HG02763 (cell line): ENCODE data around the gene ACSL3.
"Not testable (repeated sequence)": the region's sequence is repeated elsewhere in the genome, so short reads cannot be mapped to it uniquely, and the experiment has no call there.

Experiments used
- ATAC-seq: cut with Tn5 transposase; IDR thresholded peaks from one replicate; pipeline ENCODE4 v1.9.1; 2021; ENCODE audit warnings: mild to moderate bottlenecking, moderate library complexity; ENCODE audit not compliant: unreplicated experiment

Gene ACSL3

DNA sequence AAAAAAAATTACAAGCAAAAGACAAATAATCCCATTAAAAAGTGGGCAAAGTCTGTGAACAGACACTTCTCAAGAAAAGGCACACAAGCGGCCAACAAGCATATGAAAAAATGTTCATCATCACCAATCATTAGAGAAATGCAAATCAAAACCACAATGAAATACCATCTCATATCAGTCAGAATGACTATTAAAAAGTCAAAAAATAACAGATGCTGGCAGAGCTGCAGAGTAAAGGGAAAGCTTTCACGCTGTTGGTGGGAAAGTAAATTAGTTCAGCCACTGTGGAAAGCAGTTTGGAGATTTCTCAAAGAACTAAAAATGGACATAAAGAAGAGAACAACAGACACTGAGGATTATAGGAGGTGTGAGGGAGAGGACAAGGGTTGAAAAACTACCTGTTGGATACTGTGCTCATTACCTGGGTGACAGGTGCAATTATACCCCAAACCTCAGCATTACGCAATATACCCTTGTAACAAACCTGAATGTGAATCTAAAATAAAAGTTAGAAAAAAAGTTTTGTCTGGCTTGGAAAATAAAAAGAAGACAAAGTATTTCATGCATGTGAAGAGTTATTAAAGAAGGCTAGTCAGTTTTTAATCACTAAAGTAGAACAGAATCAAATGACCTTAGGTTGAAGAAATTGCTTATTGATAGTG lies 8.7 kb upstream of the ACSL3 start:
- ATAC-seq: no peak

DNA sequence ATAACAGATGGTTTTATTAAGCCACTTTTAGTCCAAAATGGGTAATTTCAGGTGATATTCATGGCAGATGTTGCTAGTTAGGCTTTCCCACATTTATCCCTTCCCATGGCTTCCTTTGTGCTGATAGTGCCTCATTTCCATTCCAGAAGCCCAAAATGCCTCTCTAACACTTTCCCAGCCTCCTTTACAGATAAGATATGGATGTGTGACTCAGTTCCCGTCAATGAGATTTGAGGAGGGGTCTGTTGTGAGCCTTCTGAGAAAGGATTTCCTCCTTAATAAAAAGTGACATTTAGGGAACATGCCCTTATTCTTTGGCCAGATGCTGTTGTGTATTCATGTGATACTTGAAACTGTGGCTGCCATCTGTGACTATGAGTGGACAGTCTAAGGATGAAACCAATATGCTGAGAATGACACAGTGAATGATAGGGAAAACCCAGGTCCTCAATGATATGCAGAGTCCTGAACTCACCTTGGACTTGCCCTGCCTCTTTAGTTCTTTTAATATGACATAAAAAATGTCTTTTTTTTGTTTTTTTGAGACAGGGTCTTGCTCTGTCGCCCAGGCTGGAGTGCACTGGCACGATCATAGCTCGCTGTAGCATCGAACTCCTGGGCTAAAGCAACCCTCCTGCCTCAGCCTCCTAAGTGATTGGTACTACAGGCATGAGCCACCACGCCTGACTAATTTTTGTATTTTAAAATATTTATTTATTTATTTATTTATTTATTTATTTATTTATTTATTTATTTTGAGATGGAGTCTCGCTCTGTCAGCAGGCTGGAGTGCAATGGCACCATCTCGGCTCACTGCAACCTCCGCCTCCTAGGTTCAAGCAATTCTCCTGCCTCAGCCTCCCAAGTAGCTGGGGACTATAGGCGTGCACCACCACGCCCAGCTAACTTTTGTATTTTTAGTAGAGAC lies 5.8 kb upstream of the ACSL3 start:
- no peak for ATAC-seq

DNA sequence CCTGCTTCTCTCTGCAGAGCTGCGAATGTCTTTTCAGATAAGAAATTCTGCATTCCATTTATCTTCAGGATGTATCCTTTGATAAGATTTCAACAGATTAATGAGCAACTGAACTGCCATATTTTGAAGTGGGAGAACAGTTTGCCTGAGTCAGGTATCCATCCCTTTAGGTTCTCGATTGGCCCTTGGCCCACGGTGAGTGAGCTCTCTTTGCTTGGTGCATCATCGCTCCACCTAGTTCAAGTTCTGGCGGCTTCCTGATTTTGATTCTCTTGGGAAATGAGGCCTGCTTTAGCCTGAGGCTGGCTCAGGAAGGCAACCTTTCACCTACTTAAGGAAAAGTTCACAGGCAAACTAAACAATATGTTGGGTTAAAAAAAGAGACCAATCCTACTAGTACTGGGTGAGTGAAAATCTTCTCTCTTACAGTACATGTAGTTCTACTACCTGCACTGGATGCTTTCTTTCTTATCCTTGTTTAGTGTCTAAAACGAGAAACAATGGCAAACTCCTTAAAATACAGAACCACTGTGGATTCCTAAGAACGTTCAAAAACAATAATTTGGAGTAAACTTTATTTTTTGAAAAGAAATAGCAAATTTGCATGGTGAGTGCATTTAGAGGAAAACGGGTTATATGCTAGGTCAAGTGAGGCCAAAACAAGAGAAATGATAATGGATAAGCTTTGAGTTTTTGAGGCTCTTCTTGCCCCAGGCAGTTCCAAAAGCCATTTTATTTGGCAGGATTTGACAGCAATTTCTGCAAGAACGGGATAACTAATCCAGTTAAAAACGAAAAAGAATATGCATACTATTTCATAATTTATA lies 837 bp upstream of the ACSL3 start:
- no peak for ATAC-seq

DNA sequence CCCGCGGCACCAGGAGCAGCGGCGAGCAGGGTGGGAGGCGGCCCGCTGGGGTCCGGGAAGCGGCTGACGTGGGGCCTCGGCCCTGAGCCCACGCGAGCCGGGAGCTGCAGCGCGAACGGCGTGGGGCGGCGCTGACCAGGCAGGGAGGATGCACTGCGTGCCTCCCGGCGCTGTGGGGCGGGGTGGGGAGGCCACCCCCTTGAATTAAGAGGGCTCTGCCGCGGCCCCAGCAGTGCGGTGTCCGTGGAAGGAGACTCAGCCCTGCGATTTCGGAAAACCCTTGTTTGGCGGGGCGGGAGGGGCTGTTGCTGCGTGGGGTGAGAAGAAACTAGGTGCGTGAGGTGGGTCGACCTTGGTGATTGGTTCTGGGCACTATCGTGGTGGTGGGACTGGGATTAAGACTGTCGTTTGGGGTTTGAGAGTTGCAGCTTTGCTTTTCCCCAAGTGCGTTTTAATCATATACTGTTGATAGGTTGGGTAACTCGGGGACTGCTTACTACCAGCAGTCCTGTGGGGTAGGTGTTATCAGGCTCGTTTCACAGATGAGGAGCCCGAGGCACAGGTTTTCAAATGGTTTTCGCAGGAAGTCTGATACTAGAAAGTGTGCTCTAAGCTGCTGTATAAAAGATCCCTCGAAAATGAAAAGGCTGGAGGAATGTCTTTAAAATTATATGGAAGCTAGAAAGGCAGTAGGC lies 722 bp downstream of the ACSL3 start:
- ATAC-seq: peak; percentile 28

DNA sequence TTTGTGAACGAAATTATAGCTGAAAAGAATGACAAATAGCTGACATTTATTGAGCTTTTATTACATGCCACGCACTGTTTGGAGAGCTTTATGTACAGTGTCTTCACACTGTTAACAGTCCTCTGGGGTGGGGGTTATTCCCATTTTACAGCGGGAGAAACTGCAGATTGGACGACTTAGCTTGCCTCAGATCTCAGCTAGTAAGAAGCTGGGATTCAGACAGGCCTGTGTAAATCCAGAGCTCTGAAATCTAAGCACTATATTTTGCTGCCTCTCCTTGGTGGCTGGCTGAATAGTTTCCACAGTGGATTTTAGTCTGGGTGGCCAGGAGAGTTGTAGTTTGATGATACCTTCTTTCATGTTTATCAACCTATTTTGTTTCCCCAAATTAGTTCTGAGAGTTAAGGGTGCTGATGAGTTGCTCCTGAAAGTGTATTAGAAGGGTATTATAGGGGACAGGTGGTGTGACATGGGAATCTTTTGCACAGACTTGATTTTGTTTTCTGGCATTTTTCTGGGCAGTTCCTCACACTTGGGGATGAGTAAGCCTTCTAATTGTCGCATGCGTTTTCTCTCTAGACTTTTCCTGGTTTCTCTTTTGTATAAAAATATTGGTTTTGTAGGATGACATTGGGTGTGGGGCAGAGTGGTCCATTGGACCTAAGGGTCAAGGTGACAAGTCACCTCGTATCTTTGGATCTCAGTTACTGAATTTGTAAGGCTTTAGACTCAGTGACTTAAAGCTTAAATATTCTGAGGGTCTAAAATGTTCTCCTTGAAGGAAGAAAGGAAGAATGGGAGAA lies 1.5 kb downstream of the ACSL3 start:
- no peak for ATAC-seq

DNA sequence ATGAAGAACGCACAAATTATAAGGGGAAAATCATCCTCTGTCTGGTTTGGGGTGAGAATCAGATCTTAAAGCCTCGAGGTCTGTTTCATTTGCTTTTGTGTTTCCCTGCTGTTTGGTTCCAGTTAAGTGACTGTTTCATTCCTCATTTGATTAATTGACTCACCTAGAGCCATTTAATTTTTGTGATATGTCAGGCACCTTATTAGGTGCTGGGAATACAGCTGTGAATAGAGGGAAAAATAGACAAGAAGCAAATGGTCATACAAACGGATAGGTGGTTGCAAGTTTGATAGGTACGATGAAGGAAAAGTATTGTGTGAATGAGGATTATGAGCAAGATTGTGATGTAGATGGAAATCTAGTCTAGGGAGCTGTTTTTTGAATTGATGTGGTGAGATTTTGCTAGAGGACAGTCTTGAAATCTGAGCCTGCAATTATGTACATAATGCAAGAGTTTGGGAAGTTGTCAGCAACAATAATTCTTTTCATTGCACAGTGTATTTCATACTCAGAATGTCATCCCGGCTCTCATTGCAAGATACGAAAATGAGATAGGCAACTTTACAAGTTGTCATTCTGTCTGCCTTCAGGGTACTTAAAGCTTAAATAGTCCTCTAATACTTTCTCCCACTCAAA lies 2.2 kb downstream of the ACSL3 start:
- ATAC-seq: no peak

DNA sequence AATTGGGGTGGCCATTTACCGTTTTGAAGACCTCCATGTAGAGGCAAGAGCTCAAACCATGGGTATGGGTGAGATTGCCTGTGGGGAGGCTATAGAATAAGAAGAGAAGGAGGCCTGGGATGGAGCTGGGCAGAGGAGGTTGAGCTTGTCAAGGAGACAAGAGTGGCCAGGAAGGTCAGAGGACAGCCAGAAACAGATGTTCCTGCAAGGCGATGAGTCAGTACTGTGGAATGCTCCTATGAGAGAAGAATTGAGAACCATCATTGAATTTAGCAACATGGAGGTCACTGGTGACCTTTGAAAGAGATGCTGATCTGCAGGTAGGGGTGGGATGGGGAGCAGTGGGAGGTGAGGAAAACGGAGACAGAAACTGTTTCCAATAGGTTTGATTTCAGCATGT lies 3.5 kb downstream of the ACSL3 start:
- no peak for ATAC-seq

DNA sequence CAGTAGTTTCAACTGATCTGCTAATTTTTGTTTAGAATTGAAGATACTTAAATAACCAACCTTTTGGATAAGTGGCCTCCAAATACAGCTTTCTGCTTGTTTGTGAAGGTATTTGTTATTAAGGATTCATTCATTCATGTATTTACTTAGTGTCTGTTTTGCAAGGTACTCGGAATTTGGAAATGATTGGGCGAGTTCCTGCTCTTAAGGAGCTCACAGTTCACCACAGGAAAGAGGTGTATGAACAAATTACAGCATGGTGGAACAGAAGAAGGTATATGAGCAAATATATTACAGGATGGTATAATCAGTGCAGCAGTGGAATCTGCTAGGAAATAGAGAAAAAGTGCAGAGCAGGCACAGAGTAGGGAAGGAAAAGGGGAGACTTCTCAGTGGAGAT lies 4.5 kb downstream of the ACSL3 start:
- ATAC-seq: no peak

DNA sequence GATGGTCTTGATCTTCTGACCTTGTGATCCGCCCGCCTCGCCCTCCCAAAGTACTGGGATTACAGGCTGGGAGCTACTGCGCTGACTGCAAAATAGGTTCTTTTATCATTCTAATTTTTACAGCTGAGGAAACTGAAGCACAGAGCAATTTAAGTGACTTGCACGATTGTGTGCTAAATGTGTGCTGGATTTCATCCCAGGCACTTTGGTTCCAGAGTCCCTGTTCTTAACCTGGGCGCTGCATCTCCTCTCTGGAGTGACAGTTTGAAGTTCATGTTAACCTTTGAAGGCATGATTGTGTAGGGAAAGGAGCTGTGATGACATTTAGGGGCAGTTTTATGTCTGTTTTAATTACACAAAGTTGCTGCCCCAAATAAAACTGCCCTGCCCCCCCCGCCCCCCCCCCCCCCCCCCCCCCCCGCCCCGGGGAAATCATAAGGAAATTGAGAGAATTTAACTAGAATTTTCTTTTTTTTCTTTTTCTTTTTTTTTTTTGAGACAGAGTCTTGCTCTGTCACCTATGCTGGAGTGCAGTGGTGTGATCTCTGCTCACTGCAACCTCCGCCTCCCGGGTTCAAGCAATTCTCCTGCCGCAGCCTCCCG lies 5.6 kb downstream of the ACSL3 start:
- no peak for ATAC-seq

DNA sequence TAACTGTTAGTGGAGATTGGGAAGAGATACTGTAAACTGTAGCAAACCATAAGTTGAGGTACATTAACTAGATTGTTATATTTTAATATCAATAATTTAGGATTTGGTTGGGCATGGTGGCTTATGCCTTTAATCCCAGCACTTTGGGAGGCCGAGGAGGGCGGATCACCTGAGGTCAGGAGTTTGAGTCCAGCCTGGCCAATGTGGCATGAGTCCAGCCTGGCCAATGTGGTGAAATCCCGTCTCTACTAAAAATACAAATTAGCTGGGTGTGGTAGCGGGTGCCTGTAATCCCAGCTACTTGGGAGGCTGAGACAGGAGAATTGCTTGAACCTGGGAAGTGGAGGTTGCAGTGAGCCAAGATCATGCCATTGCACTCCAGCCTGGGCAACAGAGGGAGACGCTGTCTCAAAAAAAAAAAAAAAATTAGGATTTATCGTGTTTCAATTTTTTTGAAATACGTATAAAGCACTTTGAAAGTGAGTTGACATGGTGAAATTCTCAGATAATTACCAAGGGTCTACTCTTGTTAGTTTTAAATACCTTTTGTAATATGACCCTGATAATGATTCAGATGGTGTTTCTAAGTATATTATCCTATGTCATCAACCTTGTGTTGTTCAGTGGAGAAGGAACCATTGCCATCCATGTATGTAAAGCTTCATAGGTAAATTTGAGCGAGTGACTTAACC lies 7.9 kb downstream of the ACSL3 start:
- not testable (repeated sequence) for ATAC-seq

DNA sequence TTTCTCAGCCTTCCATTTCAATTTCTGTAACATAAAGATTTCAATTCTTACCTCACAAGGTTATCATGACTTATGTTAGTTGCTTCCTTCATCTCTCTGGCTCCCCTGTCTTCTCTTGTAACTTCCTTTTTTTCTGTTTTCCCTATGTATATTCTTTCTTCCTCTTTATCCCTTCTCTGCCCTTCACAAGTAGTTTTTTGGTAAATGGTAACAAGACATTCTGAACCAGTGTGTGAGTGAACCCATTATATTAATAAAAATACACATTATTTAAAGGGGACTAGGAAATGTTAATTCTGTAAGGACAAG lies 8.4 kb downstream of the ACSL3 start:
- no peak for ATAC-seq

DNA sequence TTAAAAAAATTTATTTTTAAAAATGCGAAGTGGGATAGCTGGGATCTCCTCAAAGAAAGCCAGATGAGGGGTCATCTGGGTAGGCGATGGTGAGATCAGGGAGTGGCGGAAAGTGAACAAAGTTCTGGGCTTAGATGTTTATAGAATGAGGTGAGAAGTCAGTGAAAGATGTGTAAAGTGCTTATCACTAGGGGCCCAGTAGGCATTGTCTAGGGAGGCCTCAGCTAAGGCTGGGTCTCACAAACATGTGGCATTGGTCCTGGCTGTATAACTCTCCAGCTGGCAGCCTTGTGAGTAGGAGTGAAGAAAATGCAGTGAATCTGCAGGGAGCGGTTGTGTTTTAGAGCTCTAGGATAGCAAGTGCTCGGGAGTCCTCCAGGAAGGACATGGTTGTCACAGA lies 10.5 kb downstream of the ACSL3 start:
- ATAC-seq: no peak

DNA sequence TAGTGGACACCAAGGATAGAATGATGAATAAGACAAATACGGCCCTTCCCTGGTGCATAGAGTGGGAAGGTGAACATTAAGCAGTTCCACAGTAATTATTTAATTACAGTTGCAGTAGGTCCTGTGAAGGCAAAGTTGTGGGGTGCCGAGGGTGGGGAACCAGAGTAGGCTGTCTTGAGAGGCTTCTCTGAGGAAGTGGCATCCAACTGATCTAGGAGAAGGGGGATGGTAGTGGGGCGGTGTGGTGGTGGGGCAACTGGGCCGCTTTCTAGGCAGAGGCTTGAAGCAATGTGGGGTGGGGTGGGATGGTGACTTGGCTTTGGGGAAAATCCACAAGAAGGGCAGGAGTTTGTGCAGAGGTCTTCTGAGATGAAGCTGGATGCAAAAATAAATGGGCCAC lies 11.7 kb downstream of the ACSL3 start:
- ATAC-seq: no peak

DNA sequence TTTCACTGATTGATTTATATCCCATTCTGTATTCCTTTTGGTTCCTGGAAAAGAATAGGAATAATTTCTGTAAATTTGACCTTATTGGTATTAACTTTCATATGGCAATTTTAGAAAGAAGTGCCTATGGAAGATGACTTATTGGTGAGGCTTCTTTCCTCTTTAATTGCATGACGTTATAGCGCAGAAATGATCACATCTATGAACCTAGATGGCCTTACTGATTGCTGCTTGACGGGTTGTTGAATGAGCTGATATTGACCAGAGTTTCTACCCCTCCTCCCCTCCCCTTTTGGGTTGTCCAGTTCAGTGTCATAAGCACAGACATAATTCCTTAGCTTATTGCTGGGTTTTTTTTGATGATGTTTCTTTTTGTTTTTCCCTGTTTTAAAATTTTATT lies 14.6 kb downstream of the ACSL3 start:
- ATAC-seq: no peak

DNA sequence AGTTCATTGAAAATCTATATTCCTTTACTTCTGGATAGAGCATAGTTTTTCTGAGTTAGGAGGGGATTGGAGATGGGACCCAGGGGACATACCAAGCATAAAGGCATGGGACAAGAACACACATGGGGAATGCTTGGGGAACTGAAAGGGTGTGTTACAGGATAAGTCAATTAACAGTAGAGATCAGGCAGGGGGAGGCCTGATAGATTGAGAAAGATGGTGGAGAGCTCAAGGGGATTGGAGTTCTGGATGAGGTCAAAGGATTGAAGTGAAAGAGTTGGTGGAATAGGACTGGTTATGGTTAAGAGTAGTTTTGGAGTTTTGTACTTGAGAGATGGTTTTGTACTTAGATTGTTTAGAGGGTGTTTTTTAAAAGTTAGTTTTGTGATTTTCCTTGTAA lies 16.1 kb downstream of the ACSL3 start:
- no peak for ATAC-seq

DNA sequence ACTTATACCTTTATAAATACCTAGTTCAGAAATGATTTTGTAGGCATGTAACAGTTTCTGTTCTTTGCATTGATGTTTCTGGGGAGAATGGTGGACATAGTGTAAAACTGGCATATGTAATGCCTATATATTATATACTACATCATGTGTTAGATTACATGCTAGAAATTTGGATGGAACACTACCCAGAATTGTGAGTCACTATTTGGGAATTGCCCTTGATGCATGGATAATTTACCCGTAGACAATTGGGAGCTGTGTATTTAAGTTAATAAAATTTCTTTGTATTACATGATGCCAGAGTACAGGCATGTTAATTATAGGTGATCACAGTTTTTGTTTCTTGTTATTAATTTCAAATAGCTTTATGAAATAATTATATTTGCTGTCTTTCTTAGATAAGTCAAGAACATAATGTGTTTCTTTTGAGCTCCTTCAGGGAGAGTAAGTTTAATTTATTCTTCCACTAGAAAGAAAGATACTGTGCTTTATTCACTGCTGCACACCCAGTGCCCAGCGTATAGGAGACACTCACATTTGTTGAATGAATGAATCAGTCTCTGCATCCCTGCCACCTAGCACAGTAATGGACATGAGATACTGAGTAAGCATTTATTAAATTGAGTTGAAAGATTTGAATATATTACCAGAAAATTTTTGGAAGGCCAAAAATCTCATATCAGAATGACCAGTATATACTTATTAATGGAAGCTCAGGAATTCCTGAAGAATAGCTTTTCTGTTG lies 16.9 kb downstream of the ACSL3 start:
- no peak for ATAC-seq

DNA sequence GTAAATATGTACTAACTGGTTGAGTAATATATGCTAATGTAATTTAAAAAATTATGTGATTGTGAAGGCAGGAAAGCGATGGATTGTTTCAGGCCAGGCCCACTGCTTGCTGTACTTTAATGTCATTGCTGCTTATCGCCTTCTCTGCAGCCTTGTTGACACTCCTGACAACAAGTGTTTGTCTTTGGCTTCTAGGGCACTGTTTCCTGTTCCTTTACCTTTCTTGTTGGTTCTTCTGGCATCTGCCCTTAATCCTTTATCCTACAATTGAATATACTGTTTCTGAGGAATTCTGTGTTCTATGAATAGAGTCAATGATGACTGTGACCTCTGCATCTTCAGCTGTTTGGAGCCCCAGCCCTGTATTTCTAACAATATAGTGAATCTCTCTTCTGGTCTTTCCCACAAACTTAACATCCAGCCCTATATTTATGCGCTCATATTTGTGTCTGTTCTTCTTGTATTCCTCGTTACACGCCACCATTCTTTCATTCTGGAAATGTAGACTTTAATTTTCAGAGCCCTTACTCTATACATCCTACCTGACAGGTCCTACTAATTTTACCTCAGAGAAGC lies 17.6 kb downstream of the ACSL3 start:
- no peak for ATAC-seq
